IMR-90 (cell line): Measurements from ENCODE around the gene PLA2G12A. TPM values are rescaled to one million over a fixed set of nuclear protein-coding genes. Genes with fewer than 3 reads are reported as not detected.

Source experiments
- ATAC-seq: fragments of 200-7000 bp; cut with Tn5 transposase; 2 replicates; pipeline ENCODE4 v1.9.1; 2020; ENCODE audit warnings: low read depth, mild to moderate bottlenecking, moderate library complexity
- BruUV-seq: library from RNA; stranded (reverse); fragments of 400-500 nt; replicated peaks from 2 replicates; lab custom pipeline; 2021; lab: Mats Ljungman, UMichigan
- CTCF ChIA-PET: fragments of 300-600 bp; formaldehyde crosslinking; extraction: SDS; loops from one replicate; lab custom pipeline; 2021; ENCODE audit warnings: antibody characterized with exemption; lab: Yijun Ruan, JAX
- POLR2A ChIA-PET: fragments of 300-600 bp; sonication (Branson Sonifier 250); formaldehyde crosslinking; loops from one replicate; lab custom pipeline; 2022; ENCODE audit warnings: antibody characterized with exemption; ENCODE audit not compliant: unreplicated experiment; lab: Charles Lee
- DNase-seq: peaks from one replicate; pipeline ENCODE4 v3.0.0; 2013
- H2AFZ ChIP-seq: replicated peaks from 2 replicates; pipeline ENCODE3; 2013; ENCODE audit warnings: low read length, mild to moderate bottlenecking; ENCODE audit not compliant: poor library complexity
- H2AK5ac ChIP-seq: 2 replicates; pipeline ENCODE4 v1.6.1; 2013; ENCODE audit warnings: low read depth, low read length, inconsistent platforms
- H2AK9ac ChIP-seq: replicated peaks from 2 replicates; pipeline ENCODE3; 2013; ENCODE audit warnings: mild to moderate bottlenecking, low read depth, low read length, moderate library complexity; ENCODE audit not compliant: poor library complexity
- H2BK120ac ChIP-seq: 2 replicates; pipeline ENCODE4 v1.6.1; 2013; ENCODE audit warnings: low read depth, low read length, inconsistent platforms
- H2BK15ac ChIP-seq: 3 replicates; pipeline ENCODE4 v1.6.1; 2013; ENCODE audit warnings: low read depth, low read length, inconsistent platforms
- H2BK20ac ChIP-seq: 2 replicates; pipeline ENCODE4 v1.6.1; 2013; ENCODE audit warnings: low read depth, mild to moderate bottlenecking, inconsistent platforms, low read length, moderate library complexity
- H2BK5ac ChIP-seq: 2 replicates; pipeline ENCODE4 v1.6.1; 2013; ENCODE audit warnings: mild to moderate bottlenecking, low read depth, low read length, inconsistent platforms; ENCODE audit not compliant: poor library complexity, severe bottlenecking
- H3K14ac ChIP-seq: replicated peaks from 2 replicates; pipeline ENCODE4 v1.6.1; 2013; ENCODE audit warnings: low read depth, low read length, inconsistent platforms
- H3K18ac ChIP-seq: 2 replicates; pipeline ENCODE4 v1.6.1; 2013; ENCODE audit warnings: low read depth, low read length, control low read depth
- H3K23ac ChIP-seq: 2 replicates; pipeline ENCODE4 v1.6.1; 2013; ENCODE audit warnings: low read depth, low read length, inconsistent platforms
- H3K27ac ChIP-seq: 2 replicates; pipeline ENCODE4 v1.5.1; 2013; ENCODE audit warnings: mild to moderate bottlenecking, control low read depth, low read length; ENCODE audit not compliant: insufficient read depth
- H3K27me3 ChIP-seq: 2 replicates; pipeline ENCODE4 v1.6.1; 2013; ENCODE audit warnings: low read length; ENCODE audit not compliant: control insufficient read depth, insufficient read depth
- H3K36me3 ChIP-seq: 2 replicates; pipeline ENCODE4 v1.6.1; 2013; ENCODE audit warnings: low read length, mixed read lengths; ENCODE audit not compliant: control insufficient read depth, insufficient read depth
- H3K4ac ChIP-seq: 2 replicates; pipeline ENCODE4 v1.6.1; 2013; ENCODE audit warnings: low read depth, low read length, inconsistent platforms
- H3K4me1 ChIP-seq: 2 replicates; pipeline ENCODE4 v1.6.1; 2013; ENCODE audit warnings: low read length, mixed read lengths; ENCODE audit not compliant: control insufficient read depth, insufficient read depth
- H3K4me2 ChIP-seq: 2 replicates; pipeline ENCODE4 v1.6.1; 2013; ENCODE audit warnings: low read depth, mild to moderate bottlenecking, control low read depth, low read length, moderate library complexity
- H3K4me3 ChIP-seq: 2 replicates; pipeline ENCODE4 v1.5.1; 2013; ENCODE audit warnings: low read depth, mild to moderate bottlenecking, control low read depth, low read length, moderate library complexity; ENCODE audit not compliant: insufficient read depth
- H3K56ac ChIP-seq: 2 replicates; pipeline ENCODE4 v1.6.1; 2013; ENCODE audit warnings: low read length, inconsistent platforms; ENCODE audit not compliant: insufficient read depth; ENCODE audit errors: extremely low read depth
- H3K79me1 ChIP-seq, 2 experiments: 2 replicates each; pipeline ENCODE4 v1.6.1; 2013; ENCODE audit warnings: low read length in 2 of 2, inconsistent platforms in 1 of 2, low read depth in 1 of 2
- H3K9ac ChIP-seq: 2 replicates; pipeline ENCODE4 v1.6.1; 2013; ENCODE audit warnings: low read depth, low read length, control low read depth
- H3K9me1 ChIP-seq: 2 replicates; pipeline ENCODE4 v1.6.1; 2013; ENCODE audit warnings: low read length, inconsistent platforms; ENCODE audit not compliant: insufficient read depth
- H3K9me3 ChIP-seq: 2 replicates; pipeline ENCODE4 v1.6.1; 2013; ENCODE audit warnings: low read length; ENCODE audit not compliant: control insufficient read depth, insufficient read depth
- H4K20me1 ChIP-seq: 2 replicates; pipeline ENCODE4 v1.6.1; 2013; ENCODE audit warnings: low read length, inconsistent platforms; ENCODE audit not compliant: insufficient read depth
- H4K5ac ChIP-seq: 2 replicates; pipeline ENCODE4 v1.6.1; 2013; ENCODE audit warnings: mild to moderate bottlenecking, low read depth, low read length, control low read depth
- H4K8ac ChIP-seq, 2 experiments: 2 replicates each; pipeline ENCODE4 v1.6.1; 2013; ENCODE audit warnings: low read depth in 2 of 2, low read length in 2 of 2, control low read depth in 1 of 2, inconsistent platforms in 1 of 2
- H4K91ac ChIP-seq: 2 replicates; pipeline ENCODE4 v1.6.1; 2013; ENCODE audit warnings: low read depth, low read length, inconsistent platforms; ENCODE audit not compliant: insufficient read depth
- BHLHE40 ChIP-seq: fragments of 150-350 bp; IDR thresholded peaks from 2 replicates; pipeline ENCODE4 v1.6.1; 2016; ENCODE audit warnings: mild to moderate bottlenecking, low read depth, low read length
- CEBPB ChIP-seq: IDR thresholded peaks from 2 replicates; pipeline ENCODE4 v1.6.1; 2012; ENCODE audit warnings: low read depth, low read length, improper control_type of control experiment
- CHD1 ChIP-seq: IDR thresholded peaks from 2 replicates; pipeline ENCODE4 v1.6.1; 2012; ENCODE audit warnings: low read depth, low read length, improper control_type of control experiment
- ELK1 ChIP-seq: fragments of 150-350 bp; IDR thresholded peaks from 2 replicates; pipeline ENCODE4 v1.6.1; 2016; ENCODE audit warnings: low read depth, mild to moderate bottlenecking, low read length, moderate library complexity, borderline replicate concordance
- FOS ChIP-seq: fragments of 150-350 bp; IDR thresholded peaks from 2 replicates; pipeline ENCODE4 v1.6.1; 2016; ENCODE audit warnings: low read depth, low read length
- MAFK ChIP-seq: IDR thresholded peaks from 2 replicates; pipeline ENCODE4 v1.6.1; 2012; ENCODE audit warnings: low read depth, low read length, improper control_type of control experiment
- MXI1 ChIP-seq: IDR thresholded peaks from 2 replicates; pipeline ENCODE4 v1.6.1; 2012; ENCODE audit warnings: low read depth, mild to moderate bottlenecking, low read length, moderate library complexity, borderline replicate concordance
- POLR2A ChIP-seq: IDR thresholded peaks from 2 replicates; pipeline ENCODE4 v1.6.1; 2012; ENCODE audit warnings: mild to moderate bottlenecking, low read depth, low read length
- RAD21 ChIP-seq: IDR thresholded peaks from 2 replicates; pipeline ENCODE4 v1.6.1; 2012; ENCODE audit warnings: low read length, improper control_type of control experiment
- RCOR1 ChIP-seq: IDR thresholded peaks from 2 replicates; pipeline ENCODE4 v1.6.1; 2012; ENCODE audit warnings: mild to moderate bottlenecking, low read length, improper control_type of control experiment; ENCODE audit not compliant: insufficient replicate concordance
- SMC3 ChIP-seq: fragments of 150-350 bp; IDR thresholded peaks from 2 replicates; pipeline ENCODE4 v1.6.1; 2016; ENCODE audit warnings: low read depth, mild to moderate bottlenecking, antibody characterized with exemption, low read length, moderate library complexity
- WGBS, 2 experiments: methylation state at CpG; one replicate each; pipeline versions ENCODE4 v1.1.5 to v1.1.7; 2013; ENCODE audit warnings: missing lambda C conversion rate in 2 of 2; ENCODE audit not compliant: insufficient read length in 1 of 2; ENCODE audit errors: extremely low coverage in 2 of 2; 5-methylcytosine and 5-hydroxymethylcytosine counted together
- dilution Hi-C: fragments of 300-500 bp; cut with HindIII; formaldehyde crosslinking; loops from one replicate; pipeline ENCODE4 v1.14.3; 2018; ENCODE audit warnings: low sequenced_read_pairs; ENCODE audit not compliant: unreplicated experiment
- in situ Hi-C: fragments of 300-500 bp; cut with MboI; formaldehyde crosslinking; loops from 3 replicates; pipeline ENCODE4 v1.14.3; 2019; ENCODE audit warnings: low sequenced_read_pairs, inconsistent platforms, mixed read lengths
- intact Hi-C: fragments of 100-400 bp; cut with micrococcal nuclease; formaldehyde crosslinking; loops from 2 replicates; pipeline ENCODE4 v1.10.0; 2022
- microRNA-seq, 2 experiments: library from miRNA; stranded (forward) in 1 of 2; unstranded in 1 of 2; fragments of 10-50 nt in 1 of 2; fragments of <30 nt in 1 of 2; gene quantifications in 1 of 2; microRNA quantifications in 1 of 2; one replicate each; pipeline versions ENCODE3 to v1.1.0; 2013 to 2020; ENCODE audit not compliant: insufficient read depth in 1 of 2, insufficient read length in 1 of 2, unreplicated experiment in 1 of 2
- polyA plus RNA-seq, 3 experiments: library from polyadenylated mRNA; depleted of rRNA; stranded (reverse); fragments of >200 nt; gene quantifications; 2 replicates each; pipeline ENCODE4 v1.2.3, GENCODE V29; 2012; ENCODE audit warnings: low replicate concordance in 1 of 3
- small RNA-seq, 5 experiments: library from RNA; depleted of rRNA; stranded (forward); fragments of <200 nt; gene quantifications; one replicate each; pipeline ENCODE3, GENCODE V24; 2012
- total RNA-seq: library from RNA; depleted of rRNA; stranded (reverse); fragments of >200 nt; gene quantifications from 2 replicates; pipeline ENCODE4 v1.2.3, GENCODE V29; 2012; rRNA removed

The PLA2G12A gene
- total and polyA plus RNA-seq, 2 of the 4 experiments (the other 2 are of a cell fraction), result 10.3 to 17.4 TPM

DNA sequence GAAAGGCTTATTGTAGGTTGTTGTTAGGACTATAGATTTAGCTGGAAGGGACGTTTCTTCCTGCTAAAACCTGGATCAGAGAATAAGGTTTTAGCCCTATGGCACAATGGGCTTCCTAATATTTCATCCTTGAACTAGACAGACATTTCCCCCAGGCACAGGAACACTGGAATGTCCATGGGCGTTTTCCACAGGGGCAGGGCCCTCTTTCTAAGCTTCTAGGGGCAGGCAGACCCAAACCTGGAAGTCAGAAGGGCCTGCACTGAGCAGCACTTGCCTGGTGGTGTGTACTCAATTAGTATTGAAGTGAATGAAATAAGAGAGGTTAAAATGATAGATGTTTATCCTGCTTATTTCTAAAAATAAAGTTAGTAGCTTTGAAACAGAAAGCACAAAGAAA, 67.8 kb downstream of the PLA2G12A start:
- Histone ChIP-seq H4K8ac (no peak overlapping the region), H3K4me3 (no peak overlapping the region), H4K20me1 (no peaks in the 10 kb centered on the region), H4K91ac (no peak overlapping the region), H3K9me3 (no peaks in the 10 kb centered on the region), H3K36me3 (0 out of 2 replicates have a peak, but pooled peaks cover 1% of the 10 kb centered on the region), H3K4me2 (no peak overlapping the region), H2AFZ (no peak overlapping the region), H3K9ac (no peak overlapping the region), H2AK5ac (no peak overlapping the region), H3K56ac (no peak overlapping the region), H3K18ac (no peak overlapping the region), H2BK5ac (no peak overlapping the region), H3K14ac (no peak overlapping the region), H3K9me1 (no peaks in the 10 kb centered on the region), H4K5ac (no peak overlapping the region), H2BK20ac (no peak overlapping the region), H2BK15ac (no peak overlapping the region), H3K27ac (no peak overlapping the region), H3K27me3 (no peaks in the 10 kb centered on the region), H2AK9ac (no peak overlapping the region), H3K23ac (no peak overlapping the region), H3K79me1 (no peaks in the 10 kb centered on the region; a peak in 1 of 4 replicates), H3K4ac (no peak overlapping the region), H2BK120ac (no peak overlapping the region), H3K4me1 (no peaks in the 10 kb centered on the region)
- TF ChIP-seq ELK1 (no peak), MXI1 (no peak), CHD1 (no peak), SMC3 (no peak), CEBPB (no peak), RCOR1 (no peak), FOS (no peak), POLR2A (no peak), RAD21 (no peak), MAFK (no peak), BHLHE40 (no peak)
- BruUV-seq, result no TSS peak
- intact Hi-C loops, result no loop called here
- ATAC-seq, result no peak
- in situ Hi-C loops, result no loop called here
- CTCF ChIA-PET, result interaction anchor here (0.6 kb wide), 1 partner anchor 491 kb away, joined by 3 read pairs; no protein-coding TSS in a partner anchor
- WGBS, 2 experiments, result no CpG with 5 or more reads among the region's 2 CpGs
- POLR2A ChIA-PET, result no interaction called here
- dilution Hi-C loops, result no loop called here
- DNase-seq, result no peak

Small RNA genes within 50 kb of the gene (microRNA-seq; reads per million reads assigned to microRNA genes)
- not detected for gene HIGD1AP14 (ENCODE audit: insufficient read depth, insufficient read length)

Small RNA genes within 50 kb of the gene (small RNA-seq; reads per million reads assigned to genes)
- gene HIGD1AP14, result 0 reads per million in 5 experiments

Other genes starting within 250 kb of the PLA2G12A start
- 20.4 and 21.4 TPM in 2 replicates for gene MCUB, start 169.8 kb downstream of the PLA2G12A start, total RNA-seq
- 18.5 and 22.9 TPM in 2 replicates for gene MCUB, start 169.8 kb downstream of the PLA2G12A start, polyA plus RNA-seq (2012; rRNA removed)
- gene CASP6, start 26.6 kb downstream of the PLA2G12A start, total RNA-seq, result 44.1 and 45.0 TPM in 2 replicates
- gene CASP6, start 26.6 kb downstream of the PLA2G12A start, polyA plus RNA-seq (2012; rRNA removed), result 19.8 and 25.0 TPM in 2 replicates
- gene CFI, start 71.9 kb upstream of the PLA2G12A start, total RNA-seq, result 0.18 and 0.28 TPM in 2 replicates
- gene CFI, start 71.9 kb upstream of the PLA2G12A start, polyA plus RNA-seq (2012; rRNA removed), result 0.10 and 0.12 TPM in 2 replicates
- 1.1 and 4.4 TPM in 2 replicates for gene GAR1, start 85.7 kb upstream of the PLA2G12A start, total RNA-seq
- 18.2 and 22.0 TPM in 2 replicates for gene GAR1, start 85.7 kb upstream of the PLA2G12A start, polyA plus RNA-seq (2012; rRNA removed)
- gene RRH, start 97.9 kb upstream of the PLA2G12A start, total RNA-seq, result not detected in 2 replicates
- gene RRH, start 97.9 kb upstream of the PLA2G12A start, polyA plus RNA-seq (2012; rRNA removed), result 0.05 and 0.11 TPM in 2 replicates
- gene LRIT3, start 118.0 kb upstream of the PLA2G12A start, total RNA-seq, result not detected in 2 replicates
- gene LRIT3, start 118.0 kb upstream of the PLA2G12A start, polyA plus RNA-seq (2012; rRNA removed), result 0.02 TPM in 1 of 2 replicates, not detected in the other
- gene EGF, start 182.8 kb upstream of the PLA2G12A start, total RNA-seq, result 2.2 and 4.2 TPM in 2 replicates
- 1.7 TPM in 2 replicates for gene EGF, start 182.8 kb upstream of the PLA2G12A start, polyA plus RNA-seq (2012; rRNA removed)